GM23338 (cell line): ENCODE measurements around the gene TMEM209.
"Not testable (repeated sequence)": the region's sequence is repeated elsewhere in the genome, so short reads cannot be mapped to it uniquely, and the experiment has no call there.

Source experiments
- EZH2 ChIP-seq: fragments of 200-600 bp; sonication (generic); IDR thresholded peaks from one replicate; pipeline ENCODE4 v1.8.0; 2017; ENCODE audit warnings: antibody characterized with exemption, mild to moderate bottlenecking, low read depth; ENCODE audit not compliant: unreplicated experiment
- TF ChIP-seq, protein P1 (sequence below): IDR thresholded peaks from one replicate; pipeline ENCODE4 v1.6.1; 2018; ENCODE audit warnings: antibody characterized with exemption; ENCODE audit not compliant: unreplicated experiment

DNA sequence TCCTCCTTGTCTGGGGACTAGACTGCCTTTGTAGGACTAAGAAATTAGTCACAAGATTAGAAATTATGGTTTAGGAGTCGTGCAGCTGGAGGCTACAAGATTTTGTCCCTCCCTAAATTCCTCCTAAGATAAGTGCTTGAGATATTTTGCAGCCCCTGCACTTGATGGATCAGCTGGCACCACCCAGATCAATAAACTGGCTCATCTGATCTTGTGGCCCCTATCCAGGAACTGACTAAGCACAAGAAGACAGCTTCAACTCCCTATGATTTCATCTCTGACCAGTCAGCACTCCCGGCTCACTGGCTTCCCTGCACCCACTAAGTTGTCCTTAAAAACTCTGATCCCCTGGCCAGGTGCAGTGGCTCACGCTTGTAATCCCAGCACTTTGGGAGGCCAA lies 19.7 kb upstream of the TMEM209 start:
- TF ChIP-seq, protein P1, sequence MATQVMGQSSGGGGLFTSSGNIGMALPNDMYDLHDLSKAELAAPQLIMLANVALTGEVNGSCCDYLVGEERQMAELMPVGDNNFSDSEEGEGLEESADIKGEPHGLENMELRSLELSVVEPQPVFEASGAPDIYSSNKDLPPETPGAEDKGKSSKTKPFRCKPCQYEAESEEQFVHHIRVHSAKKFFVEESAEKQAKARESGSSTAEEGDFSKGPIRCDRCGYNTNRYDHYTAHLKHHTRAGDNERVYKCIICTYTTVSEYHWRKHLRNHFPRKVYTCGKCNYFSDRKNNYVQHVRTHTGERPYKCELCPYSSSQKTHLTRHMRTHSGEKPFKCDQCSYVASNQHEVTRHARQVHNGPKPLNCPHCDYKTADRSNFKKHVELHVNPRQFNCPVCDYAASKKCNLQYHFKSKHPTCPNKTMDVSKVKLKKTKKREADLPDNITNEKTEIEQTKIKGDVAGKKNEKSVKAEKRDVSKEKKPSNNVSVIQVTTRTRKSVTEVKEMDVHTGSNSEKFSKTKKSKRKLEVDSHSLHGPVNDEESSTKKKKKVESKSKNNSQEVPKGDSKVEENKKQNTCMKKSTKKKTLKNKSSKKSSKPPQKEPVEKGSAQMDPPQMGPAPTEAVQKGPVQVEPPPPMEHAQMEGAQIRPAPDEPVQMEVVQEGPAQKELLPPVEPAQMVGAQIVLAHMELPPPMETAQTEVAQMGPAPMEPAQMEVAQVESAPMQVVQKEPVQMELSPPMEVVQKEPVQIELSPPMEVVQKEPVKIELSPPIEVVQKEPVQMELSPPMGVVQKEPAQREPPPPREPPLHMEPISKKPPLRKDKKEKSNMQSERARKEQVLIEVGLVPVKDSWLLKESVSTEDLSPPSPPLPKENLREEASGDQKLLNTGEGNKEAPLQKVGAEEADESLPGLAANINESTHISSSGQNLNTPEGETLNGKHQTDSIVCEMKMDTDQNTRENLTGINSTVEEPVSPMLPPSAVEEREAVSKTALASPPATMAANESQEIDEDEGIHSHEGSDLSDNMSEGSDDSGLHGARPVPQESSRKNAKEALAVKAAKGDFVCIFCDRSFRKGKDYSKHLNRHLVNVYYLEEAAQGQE = not testable (repeated sequence)
- TF ChIP-seq EZH2 = not testable (repeated sequence)
